ENCODE measurements around the gene GPN2. TPM values are rescaled to one million over a fixed set of nuclear protein-coding genes. Genes with fewer than 3 reads are reported as not detected.

The GPN2 gene
- total and polyA plus RNA-seq, 9 of the 15 experiments (the other 6 are each of a cell fraction or from before 2014, with no cell fraction given), result 9.9 to 58.8 (median 20.4) TPM

DNA sequence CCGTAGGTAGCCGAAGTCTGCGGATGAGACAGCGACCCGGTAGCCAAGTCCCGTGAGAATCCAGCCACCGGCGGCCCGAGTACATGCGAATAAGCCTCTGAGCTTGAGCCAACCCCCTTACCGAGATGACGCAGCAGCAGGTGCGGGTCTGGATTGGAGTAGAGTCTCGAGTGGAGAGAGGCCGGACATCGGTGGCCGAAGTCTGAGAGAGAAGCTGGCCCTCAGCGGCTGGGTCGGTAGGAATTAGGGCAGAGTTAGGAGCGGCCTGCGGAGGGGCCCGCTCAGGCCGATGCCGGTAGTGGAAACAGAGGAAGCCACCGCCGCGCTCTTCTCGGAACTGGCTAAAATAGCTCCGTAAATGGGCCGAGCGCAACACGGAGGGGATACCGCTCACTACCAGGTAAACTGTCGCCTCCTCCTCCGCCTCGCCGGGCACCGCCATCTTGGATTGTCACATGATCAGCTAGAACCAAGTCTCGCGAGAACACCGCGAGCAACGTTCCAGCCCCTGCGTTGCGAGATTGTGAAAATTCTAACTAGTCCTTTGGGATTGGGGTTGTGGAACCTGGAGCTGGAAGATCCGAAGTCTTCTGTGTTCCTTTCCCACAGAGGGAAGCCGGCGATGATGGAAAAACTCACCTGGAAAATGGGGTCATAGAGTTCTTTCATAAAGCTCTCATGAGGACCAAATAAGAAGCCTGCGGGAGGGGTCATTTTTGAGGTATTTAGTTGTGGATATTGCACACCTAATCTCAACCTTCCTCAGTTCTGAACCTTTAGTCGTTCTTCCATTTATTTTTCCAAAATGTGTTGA lies 10.1 kb upstream of the GPN2 start, which contains the start of gene GPATCH3 (continued):
- TF ChIP-seq NEUROD1 (IDR thresholded peaks at IDR 0.05; ENCODE audit: borderline replicate concordance, low read depth, low read length, partially characterized antibody) (peak; percentile 50), ZMIZ1 (IDR thresholded peaks at IDR 0.05; ENCODE audit: low read depth in 2 of 2, low read length in 2 of 2) (peak in 1 of 2 experiments; percentile 47; a peak in 1 of 4 replicates), NR3C1 (CRISPR knock-in tag; IDR thresholded peaks at IDR 0.05) (no peak), MXI1 (IDR thresholded peaks at IDR 0.05; ENCODE audit: low read depth, low read length) (peak; percentile 72), U2AF1 (optimal IDR thresholded peaks at IDR 0.05; ENCODE audit: low read depth, low read length) (no peak), CCNT2 (IDR thresholded peaks at IDR 0.05; ENCODE audit: borderline replicate concordance, extremely low read depth, insufficient read length, low read depth, low read length) (no peak), SRF (CRISPR knock-in tag; IDR thresholded peaks at IDR 0.05) (no peak; a peak in 2 of 4 replicates), STAT5A (IDR thresholded peaks at IDR 0.05; ENCODE audit: borderline replicate concordance, low read length) (no peak; the same call in 1 of the 2 replicates), DNMT1 (IDR thresholded peaks at IDR 0.05) (no peak), GTF2A2 (tag; IDR thresholded peaks at IDR 0.05) (peak; percentile 17; the same call in 1 of the 2 replicates), ZNF778 (CRISPR knock-in tag; IDR thresholded peaks at IDR 0.05) (no peak), SAFB2 (IDR thresholded peaks at IDR 0.05; ENCODE audit: borderline replicate concordance, low read depth, low read length, severe bottlenecking) (no peak), CSDE1 (IDR thresholded peaks at IDR 0.05) (peak in 1 of 2 experiments; percentile 14; a peak in 1 of 4 replicates), PURB (CRISPR knock-in tag; IDR thresholded peaks at IDR 0.05; ENCODE audit: low read depth) (no peak), PHF8 (IDR thresholded peaks at IDR 0.05; ENCODE audit: borderline replicate concordance, low read length) (peak; percentile 100)
- TF ChIP-seq, protein P1, sequence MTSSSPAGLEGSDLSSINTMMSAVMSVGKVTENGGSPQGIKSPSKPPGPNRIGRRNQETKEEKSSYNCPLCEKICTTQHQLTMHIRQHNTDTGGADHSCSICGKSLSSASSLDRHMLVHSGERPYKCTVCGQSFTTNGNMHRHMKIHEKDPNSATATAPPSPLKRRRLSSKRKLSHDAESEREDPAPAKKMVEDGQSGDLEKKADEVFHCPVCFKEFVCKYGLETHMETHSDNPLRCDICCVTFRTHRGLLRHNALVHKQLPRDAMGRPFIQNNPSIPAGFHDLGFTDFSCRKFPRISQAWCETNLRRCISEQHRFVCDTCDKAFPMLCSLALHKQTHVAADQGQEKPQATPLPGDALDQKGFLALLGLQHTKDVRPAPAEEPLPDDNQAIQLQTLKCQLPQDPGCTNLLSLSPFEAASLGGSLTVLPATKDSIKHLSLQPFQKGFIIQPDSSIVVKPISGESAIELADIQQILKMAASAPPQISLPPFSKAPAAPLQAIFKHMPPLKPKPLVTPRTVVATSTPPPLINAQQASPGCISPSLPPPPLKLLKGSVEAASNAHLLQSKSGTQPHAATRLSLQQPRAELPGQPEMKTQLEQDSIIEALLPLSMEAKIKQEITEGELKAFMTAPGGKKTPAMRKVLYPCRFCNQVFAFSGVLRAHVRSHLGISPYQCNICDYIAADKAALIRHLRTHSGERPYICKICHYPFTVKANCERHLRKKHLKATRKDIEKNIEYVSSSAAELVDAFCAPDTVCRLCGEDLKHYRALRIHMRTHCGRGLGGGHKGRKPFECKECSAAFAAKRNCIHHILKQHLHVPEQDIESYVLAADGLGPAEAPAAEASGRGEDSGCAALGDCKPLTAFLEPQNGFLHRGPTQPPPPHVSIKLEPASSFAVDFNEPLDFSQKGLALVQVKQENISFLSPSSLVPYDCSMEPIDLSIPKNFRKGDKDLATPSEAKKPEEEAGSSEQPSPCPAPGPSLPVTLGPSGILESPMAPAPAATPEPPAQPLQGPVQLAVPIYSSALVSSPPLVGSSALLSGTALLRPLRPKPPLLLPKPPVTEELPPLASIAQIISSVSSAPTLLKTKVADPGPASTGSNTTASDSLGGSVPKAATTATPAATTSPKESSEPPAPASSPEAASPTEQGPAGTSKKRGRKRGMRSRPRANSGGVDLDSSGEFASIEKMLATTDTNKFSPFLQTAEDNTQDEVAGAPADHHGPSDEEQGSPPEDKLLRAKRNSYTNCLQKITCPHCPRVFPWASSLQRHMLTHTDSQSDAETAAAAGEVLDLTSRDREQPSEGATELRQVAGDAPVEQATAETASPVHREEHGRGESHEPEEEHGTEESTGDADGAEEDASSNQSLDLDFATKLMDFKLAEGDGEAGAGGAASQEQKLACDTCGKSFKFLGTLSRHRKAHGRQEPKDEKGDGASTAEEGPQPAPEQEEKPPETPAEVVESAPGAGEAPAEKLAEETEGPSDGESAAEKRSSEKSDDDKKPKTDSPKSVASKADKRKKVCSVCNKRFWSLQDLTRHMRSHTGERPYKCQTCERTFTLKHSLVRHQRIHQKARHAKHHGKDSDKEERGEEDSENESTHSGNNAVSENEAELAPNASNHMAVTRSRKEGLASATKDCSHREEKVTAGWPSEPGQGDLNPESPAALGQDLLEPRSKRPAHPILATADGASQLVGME (CRISPR knock-in tag; IDR thresholded peaks at IDR 0.05), result 0 out of 2 replicates have a peak, but pooled peaks have one; percentile 55

Measured in K562 (cell line).